HUDEP-2 (cell line): ENCODE results near the gene ZNF423.

Experiments used
- DNase-seq, 76 experiments: peaks; one replicate each; lab custom pipeline; 2025; ENCODE audit not compliant: unreplicated experiment in 76 of 76; lab: John Stamatoyannopoulos, UW

Gene ZNF423

GRCh38 chr16:49505556-49505955 is 350.4 kb downstream of the ZNF423 start:
- DNase-seq, result no peak

- DNase-seq, result no peak
These were observed 351.3 kb downstream of the ZNF423 start for GRCh38 chr16:49504626-49505025.

GRCh38 chr16:49504023-49504364 is 351.9 kb downstream of the ZNF423 start:
- no peak for DNase-seq

- no peak for DNase-seq
These were observed 352.5 kb downstream of the ZNF423 start for GRCh38 chr16:49503256-49504022.

GRCh38 chr16:49502136-49502881 is 353.6 kb downstream of the ZNF423 start:
- no peak for DNase-seq

GRCh38 chr16:49499869-49500610 is 355.9 kb downstream of the ZNF423 start:
- DNase-seq, result no peak

- no peak for DNase-seq
These were observed 356.5 kb downstream of the ZNF423 start for GRCh38 chr16:49499414-49499785.

- DNase-seq, result no peak
These were observed 357.1 kb downstream of the ZNF423 start for GRCh38 chr16:49498666-49499413.

GRCh38 chr16:49498264-49498663 is 357.6 kb downstream of the ZNF423 start:
- no peak for DNase-seq

- DNase-seq, result no peak
These were observed 358.4 kb downstream of the ZNF423 start for GRCh38 chr16:49497466-49497865.

- DNase-seq, result no peak
These were observed 359.3 kb downstream of the ZNF423 start for GRCh38 chr16:49496656-49497055.

- DNase-seq, result no peak
These were observed 360.1 kb downstream of the ZNF423 start for GRCh38 chr16:49495596-49496355.

- no peak for DNase-seq
These were observed 360.9 kb downstream of the ZNF423 start for GRCh38 chr16:49494891-49495566.

GRCh38 chr16:49494474-49494873 is 361.4 kb downstream of the ZNF423 start:
- DNase-seq, result no peak

- no peak for DNase-seq
These were observed 362.1 kb downstream of the ZNF423 start for GRCh38 chr16:49493836-49494235.

- DNase-seq, result no peak
These were observed 362.9 kb downstream of the ZNF423 start for GRCh38 chr16:49492896-49493626.

- no peak for DNase-seq
These were observed 363.8 kb downstream of the ZNF423 start for GRCh38 chr16:49491771-49492761.
